Upper lobe of left lung (tissue), 6 donors: Measurements from ENCODE around the gene PDE1C. TPM values are rescaled to one million over a fixed set of nuclear protein-coding genes. Genes with fewer than 3 reads are reported as not detected.

Source experiments
- ATAC-seq, 2 donors: fragments of 200-7000 bp; cut with Tn5 transposase; one replicate each; pipeline ENCODE4 v1.9.1; 2022; ENCODE audit warnings: mild to moderate bottlenecking in 2 of 2, moderate library complexity in 2 of 2; ENCODE audit not compliant: low FRiP score in 2 of 2
- DNase-seq, 2 donors: peaks; one replicate each; pipeline ENCODE4 v3.0.0-alpha.2; 2019 to 2020
- H3K27ac ChIP-seq, 4 donors: fragments of 200-600 bp; sonication (generic); one replicate each; pipeline ENCODE4 v1.5.1; 2016 to 2019
- H3K27me3 ChIP-seq, 4 donors: fragments of 200-600 bp; sonication (generic); one replicate each; pipeline ENCODE4 v1.5.1; 2017 to 2019
- H3K36me3 ChIP-seq, 4 donors: fragments of 200-600 bp; sonication (generic); one replicate each; pipeline ENCODE4 v1.5.1; 2016 to 2019
- H3K4me1 ChIP-seq, 4 donors: fragments of 200-600 bp; sonication (generic); one replicate each; pipeline ENCODE4 v1.5.1; 2018 to 2019
- H3K4me3 ChIP-seq, 4 donors: fragments of 200-600 bp; sonication (generic); one replicate each; pipeline ENCODE4 v1.5.1; 2017 to 2019; ENCODE audit warnings: mild to moderate bottlenecking in 2 of 4, moderate library complexity in 1 of 4
- H3K9me3 ChIP-seq, 4 donors: fragments of 200-600 bp; sonication (generic); one replicate each; pipeline ENCODE4 v1.5.1; 2018 to 2019
- EP300 ChIP-seq, 4 donors: sonication (generic); formaldehyde crosslinking; IDR thresholded peaks; one replicate each; pipeline ENCODE4 v1.5.1; 2017; ENCODE audit warnings: antibody characterized with exemption in 4 of 4, control low read depth in 2 of 4
- POLR2A ChIP-seq, 4 donors: fragments of 450-650 bp; IDR thresholded peaks; one replicate each; pipeline ENCODE4 v1.5.1; 2016 to 2017; ENCODE audit warnings: antibody characterized with exemption in 4 of 4, mild to moderate bottlenecking in 2 of 4
- POLR2AphosphoS5 ChIP-seq, 2 donors: sonication (generic); formaldehyde crosslinking; IDR thresholded peaks; one replicate each; pipeline ENCODE4 v1.5.1; 2017; ENCODE audit warnings: antibody characterized with exemption in 2 of 2
- WGBS, 2 donors: methylation state at CpG; one replicate each; pipeline ENCODE4 v1.1.5; 2017 to 2018; 5-methylcytosine and 5-hydroxymethylcytosine counted together
- total RNA-seq, 6 donors: library from RNA; depleted of rRNA in 4 of 6; stranded (reverse); fragments of >200 nt in 4 of 6; gene quantifications; one replicate each; pipeline versions ENCODE4 v1.1.0 to v1.2.1, GENCODE V29; 2016 to 2021
- TF ChIP-seq, protein P1 (sequence below), 6 experiments: fragments of 450-650 bp in 4 of 6; fragments of 200-600 bp in 2 of 6; sonication (generic) in 2 of 6; IDR thresholded peaks; one replicate each; pipeline ENCODE4 v1.5.1; 2016 to 2019; ENCODE audit warnings: antibody characterized with exemption in 6 of 6
- donor health status: DM: no; HTN: no; CAD: no; lungs with moderate emphysema.
- donor health status: DM: no; HTN: yes; CAD: no; lungs with severe emphysema.

The PDE1C gene
- total RNA-seq, 6 donors from 2014 or later, result 5.6 to 38.8 (median 11.3) TPM

DNA sequence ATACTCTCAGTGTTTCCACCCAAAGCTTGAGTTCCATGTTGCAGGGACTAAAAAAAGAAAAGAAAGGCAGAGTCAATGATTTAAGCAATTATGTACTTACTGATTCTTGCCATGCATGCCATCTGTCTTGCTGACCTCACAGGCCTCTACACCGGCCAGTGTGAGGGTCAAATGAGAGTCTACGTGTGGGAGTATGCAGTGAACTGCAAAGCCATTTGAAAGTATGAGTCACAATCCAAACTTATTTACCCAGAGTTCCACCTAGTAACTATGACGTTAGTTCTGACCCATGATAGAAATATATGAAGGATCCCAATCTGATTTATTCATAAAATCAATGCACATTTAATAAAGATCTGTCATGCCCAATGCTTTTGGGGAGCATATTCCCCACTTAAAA lies 26.5 kb downstream of the PDE1C start:
- Histone ChIP-seq H3K4me1 (no peaks in the 10 kb centered on the region), H3K4me3 (no peak overlapping the region), H3K9me3 (no peaks in the 10 kb centered on the region), H3K27ac (no peak overlapping the region), H3K36me3 (no peaks in the 10 kb centered on the region), H3K27me3 (no peaks in the 10 kb centered on the region)
- ATAC-seq (no peak), DNase-seq (no peak)
- WGBS, 2 donors, result 69 to 81% methylated on average over 3 of the region's 3 CpGs
- TF ChIP-seq, protein P1, sequence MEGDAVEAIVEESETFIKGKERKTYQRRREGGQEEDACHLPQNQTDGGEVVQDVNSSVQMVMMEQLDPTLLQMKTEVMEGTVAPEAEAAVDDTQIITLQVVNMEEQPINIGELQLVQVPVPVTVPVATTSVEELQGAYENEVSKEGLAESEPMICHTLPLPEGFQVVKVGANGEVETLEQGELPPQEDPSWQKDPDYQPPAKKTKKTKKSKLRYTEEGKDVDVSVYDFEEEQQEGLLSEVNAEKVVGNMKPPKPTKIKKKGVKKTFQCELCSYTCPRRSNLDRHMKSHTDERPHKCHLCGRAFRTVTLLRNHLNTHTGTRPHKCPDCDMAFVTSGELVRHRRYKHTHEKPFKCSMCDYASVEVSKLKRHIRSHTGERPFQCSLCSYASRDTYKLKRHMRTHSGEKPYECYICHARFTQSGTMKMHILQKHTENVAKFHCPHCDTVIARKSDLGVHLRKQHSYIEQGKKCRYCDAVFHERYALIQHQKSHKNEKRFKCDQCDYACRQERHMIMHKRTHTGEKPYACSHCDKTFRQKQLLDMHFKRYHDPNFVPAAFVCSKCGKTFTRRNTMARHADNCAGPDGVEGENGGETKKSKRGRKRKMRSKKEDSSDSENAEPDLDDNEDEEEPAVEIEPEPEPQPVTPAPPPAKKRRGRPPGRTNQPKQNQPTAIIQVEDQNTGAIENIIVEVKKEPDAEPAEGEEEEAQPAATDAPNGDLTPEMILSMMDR (IDR thresholded peaks at IDR 0.05), result no peak
- TF ChIP-seq POLR2A (IDR thresholded peaks at IDR 0.05) (no peak), POLR2AphosphoS5 (IDR thresholded peaks at IDR 0.05) (no peak), EP300 (IDR thresholded peaks at IDR 0.05) (no peak)

DNA sequence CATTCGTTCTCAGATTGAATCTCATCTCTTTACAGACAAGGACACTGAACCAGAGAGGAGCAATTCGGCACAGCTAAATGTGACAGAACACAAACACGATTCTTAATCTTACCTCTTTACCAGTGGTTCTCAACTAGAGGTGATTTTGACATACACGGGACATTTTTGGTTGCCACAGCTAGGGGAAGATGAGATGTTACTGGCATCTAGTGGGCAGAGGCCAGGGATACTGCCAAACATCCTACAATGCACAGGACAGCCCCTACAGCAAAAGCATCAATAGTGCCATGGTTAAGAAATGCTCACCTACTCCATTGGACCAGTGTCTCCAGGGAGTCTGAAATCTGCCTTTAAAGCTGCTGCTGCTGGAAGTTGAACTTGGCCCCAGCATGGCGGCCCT lies 27.3 kb downstream of the PDE1C start:
- WGBS, 2 donors, result 84 to 85% methylated on average over 5 of the region's 5 CpGs
- TF ChIP-seq, protein P1 (IDR thresholded peaks at IDR 0.05), result no peak
- no peak for TF ChIP-seq POLR2A (IDR thresholded peaks at IDR 0.05)
- TF ChIP-seq POLR2AphosphoS5 (IDR thresholded peaks at IDR 0.05), result no peak
- no peak for TF ChIP-seq EP300 (IDR thresholded peaks at IDR 0.05)

DNA sequence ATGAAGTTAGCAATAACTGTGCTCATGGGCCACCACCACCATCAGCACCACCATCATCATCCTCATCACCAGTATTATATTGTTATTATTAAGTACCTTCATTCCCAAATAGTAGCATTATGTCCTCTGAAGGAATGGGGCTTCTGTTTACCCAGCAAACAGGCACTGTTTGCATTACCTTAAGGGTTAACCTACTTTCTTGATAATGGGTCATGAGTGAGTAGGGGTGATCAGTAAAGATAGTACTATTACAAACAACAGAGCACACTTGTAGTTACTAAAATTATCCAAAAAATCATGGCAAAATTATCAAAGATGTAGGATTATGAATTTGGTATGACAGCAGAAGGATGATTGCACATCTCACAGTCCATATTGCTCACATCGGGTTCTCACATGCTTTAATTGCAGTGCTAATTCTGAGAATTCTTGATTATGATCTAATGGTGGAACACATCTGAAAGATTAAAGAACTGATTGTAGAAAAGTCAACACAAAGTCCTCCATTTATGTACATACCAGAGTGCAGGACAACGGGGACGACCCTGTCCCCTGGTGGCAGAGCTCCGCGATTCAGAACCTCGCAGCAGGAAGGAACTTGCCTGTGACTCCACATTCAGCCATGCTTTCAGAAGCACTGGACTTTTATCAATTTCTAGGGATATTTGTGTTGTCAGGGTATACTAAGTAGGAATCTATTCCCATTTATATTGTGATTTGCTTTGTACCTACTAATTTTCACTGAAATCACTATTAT lies 31.0 kb downstream of the PDE1C start:
- H3K36me3 ChIP-seq, result no peaks in the 10 kb centered on the region
- no peaks in the 10 kb centered on the region for H3K4me1 ChIP-seq
- no peaks in the 10 kb centered on the region for H3K27me3 ChIP-seq
- H3K9me3 ChIP-seq, result no peaks in the 10 kb centered on the region
- H3K27ac ChIP-seq, result no peak overlapping the region
- TF ChIP-seq, protein P1 (IDR thresholded peaks at IDR 0.05), result no peak
- no peak for TF ChIP-seq EP300 (IDR thresholded peaks at IDR 0.05)
- no peak for TF ChIP-seq POLR2A (IDR thresholded peaks at IDR 0.05)
- no peak for TF ChIP-seq POLR2AphosphoS5 (IDR thresholded peaks at IDR 0.05)
- DNase-seq (peak in 1 of 2 donors; percentile 15), ATAC-seq (no peak)
- H3K4me3 ChIP-seq, result no peak overlapping the region
- WGBS, 2 donors, result 67 to 75% methylated on average over 6 of the region's 6 CpGs

More for the DNA sequence above, 27.3 kb downstream of the PDE1C start:
- H3K4me1 ChIP-seq, result no peaks in the 10 kb centered on the region
- H3K27me3 ChIP-seq, result no peaks in the 10 kb centered on the region
- no peak overlapping the region for H3K27ac ChIP-seq
- ATAC-seq, result no peak
- no peaks in the 10 kb centered on the region for H3K36me3 ChIP-seq
- DNase-seq, result no peak
- no peak overlapping the region for H3K4me3 ChIP-seq
- no peaks in the 10 kb centered on the region for H3K9me3 ChIP-seq

DNA sequence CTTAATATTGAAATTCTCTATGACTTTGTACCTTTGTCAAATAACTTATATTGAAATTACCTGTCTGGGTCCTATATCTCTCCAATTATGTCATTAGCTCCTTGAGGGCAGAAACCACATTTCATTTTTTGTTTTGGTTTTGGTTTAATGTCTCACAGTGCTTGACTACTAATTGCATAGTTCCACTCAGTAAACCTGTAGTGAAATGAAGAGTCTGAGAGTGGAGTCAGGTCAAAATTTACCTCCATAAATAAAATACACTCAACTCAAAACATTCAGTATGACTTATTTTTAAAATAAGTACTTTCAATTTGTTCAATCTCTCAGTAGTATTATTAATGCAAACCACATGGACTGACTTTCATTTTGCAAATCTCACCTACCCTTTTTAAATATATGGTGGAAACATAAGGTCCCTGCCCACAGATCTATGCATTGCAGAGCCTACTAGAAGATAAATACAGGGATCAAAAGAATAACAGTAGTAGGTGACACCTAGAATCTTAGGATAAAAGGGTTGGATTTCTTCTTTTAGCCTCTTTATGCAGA lies 32.5 kb downstream of the PDE1C start:
- Histone ChIP-seq H3K36me3 (no peaks in the 10 kb centered on the region), H3K27me3 (no peaks in the 10 kb centered on the region), H3K27ac (no peak overlapping the region), H3K4me1 (no peaks in the 10 kb centered on the region), H3K9me3 (no peaks in the 10 kb centered on the region), H3K4me3 (no peak overlapping the region)
- no peak for DNase-seq
- no peak for ATAC-seq
- TF ChIP-seq POLR2AphosphoS5 (IDR thresholded peaks at IDR 0.05) (no peak), EP300 (IDR thresholded peaks at IDR 0.05) (no peak), POLR2A (IDR thresholded peaks at IDR 0.05) (no peak)
- TF ChIP-seq, protein P1 (IDR thresholded peaks at IDR 0.05), result no peak

DNA sequence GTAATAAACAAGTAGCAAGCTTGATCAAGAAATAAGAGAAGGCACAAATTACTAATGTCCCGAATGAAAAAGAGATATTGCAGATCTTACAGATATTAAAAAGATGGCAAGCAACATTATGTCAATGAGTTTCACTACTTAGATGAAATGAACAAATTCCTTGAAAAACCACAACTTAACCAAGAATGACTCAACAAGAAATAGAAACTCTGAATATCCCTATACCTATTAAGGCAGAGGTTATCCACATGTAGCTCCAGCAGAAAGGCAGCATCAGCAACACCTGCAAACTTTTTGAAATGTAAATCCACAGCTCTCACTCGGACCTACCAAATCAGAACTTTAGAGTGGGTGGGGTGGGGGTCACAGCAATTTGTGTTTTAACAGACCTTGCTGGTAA lies 33.6 kb downstream of the PDE1C start:
- Histone ChIP-seq H3K9me3 (no peaks in the 10 kb centered on the region), H3K27ac (no peak overlapping the region), H3K36me3 (no peaks in the 10 kb centered on the region), H3K4me1 (no peaks in the 10 kb centered on the region), H3K27me3 (no peaks in the 10 kb centered on the region), H3K4me3 (no peak overlapping the region)
- WGBS, 2 donors, result 60 to 65% methylated on average over 2 of the region's 2 CpGs
- no peak for ATAC-seq
- no peak for TF ChIP-seq POLR2AphosphoS5 (IDR thresholded peaks at IDR 0.05)
- no peak for TF ChIP-seq EP300 (IDR thresholded peaks at IDR 0.05)
- TF ChIP-seq, protein P1 (IDR thresholded peaks at IDR 0.05), result no peak
- no peak for TF ChIP-seq POLR2A (IDR thresholded peaks at IDR 0.05)
- no peak for DNase-seq
